ENCODE measurements around the gene PQBP1. TPM values are rescaled to one million over a fixed set of nuclear protein-coding genes. Genes with fewer than 3 reads are reported as not detected.

The PQBP1 gene
- total and polyA plus RNA-seq, 2 donors (not counting 3 experiments of a cell fraction or from before 2014, with no cell fraction given) = 86.3 to 86.8 TPM

DNA sequence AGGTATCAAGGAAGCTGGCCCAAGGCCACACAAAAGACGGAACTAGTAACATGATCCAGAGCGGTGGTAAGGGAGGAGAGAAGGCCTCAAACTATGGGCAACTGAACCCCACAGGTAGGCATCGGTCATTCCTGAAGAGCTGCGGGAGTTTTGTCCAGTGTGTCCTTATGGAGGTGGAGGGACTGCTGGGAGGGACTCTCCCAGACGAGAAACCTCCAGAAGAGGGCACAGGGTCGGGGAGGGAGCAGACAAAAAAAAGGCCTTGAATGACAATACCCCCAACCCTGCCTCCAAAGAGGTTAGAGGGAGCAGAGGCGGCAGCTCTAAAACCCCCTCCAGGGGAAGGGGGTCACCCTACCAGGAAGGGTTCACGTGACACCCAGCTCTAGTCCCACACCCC lies 6.5 kb downstream of the PQBP1 start:
- no peaks in the 10 kb centered on the region for H3K4me1 ChIP-seq (ENCODE audit: control insufficient read depth, extremely low read depth, insufficient read depth, low read length)
- H2AFZ ChIP-seq (ENCODE audit: low read depth, low read length) = no peak overlapping the region
- no peaks in the 10 kb centered on the region for H3K9me3 ChIP-seq (replicated peaks; ENCODE audit: control insufficient read depth, insufficient read depth, low read length)
- H3K27me3 ChIP-seq (ENCODE audit: control insufficient read depth in 2 of 2, insufficient read depth in 2 of 2, low read length in 2 of 2) = no peaks in the 10 kb centered on the region
- dilution Hi-C loops (cut with MboI; ENCODE audit: extremely low pct_ligation_motif_present, low sequenced_read_pairs) = no loop called here
- no peaks in the 10 kb centered on the region for H4K20me1 ChIP-seq (replicated peaks; ENCODE audit: control insufficient read depth, extremely low read depth, insufficient read depth, low read length)
- H3K36me3 ChIP-seq (ENCODE audit: control insufficient read depth in 2 of 2, extremely low read depth in 1 of 2, insufficient read depth in 2 of 2, low read length in 2 of 2) = peaks cover 0 to 10% of the 10 kb centered on the region in 2 experiments
- DNase-seq (ENCODE audit: low read depth, low spot score) = no peak
- CTCF ChIA-PET = no interaction called here
- peak; percentile 28 for FAIRE-seq
- H3K79me2 ChIP-seq (ENCODE audit: control insufficient read depth, insufficient read depth, low read length) = peaks cover 6% of the 10 kb centered on the region
- H3K27ac ChIP-seq (ENCODE audit: insufficient read depth, low read depth, low read length) = no peak overlapping the region
- POLR2A ChIA-PET = no interaction called here
- no peak for TF ChIP-seq POLR2AphosphoS5 (IDR thresholded peaks at IDR 0.05; ENCODE audit: insufficient read depth, low read depth, low read length)
- TF ChIP-seq MYC (IDR thresholded peaks at IDR 0.05; ENCODE audit: low read depth, low read length) = no peak
- no peak for TF ChIP-seq FOS (IDR thresholded peaks at IDR 0.05; ENCODE audit: borderline replicate concordance, insufficient read depth, low read length)
- no peak for TF ChIP-seq POLR2A (IDR thresholded peaks at IDR 0.05; ENCODE audit: low read depth, low read length)
- TF ChIP-seq, protein P1, sequence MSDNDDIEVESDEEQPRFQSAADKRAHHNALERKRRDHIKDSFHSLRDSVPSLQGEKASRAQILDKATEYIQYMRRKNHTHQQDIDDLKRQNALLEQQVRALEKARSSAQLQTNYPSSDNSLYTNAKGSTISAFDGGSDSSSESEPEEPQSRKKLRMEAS (IDR thresholded peaks at IDR 0.05; ENCODE audit: insufficient read depth, insufficient read length) = no peak
- no peak for TF ChIP-seq EZH2 (IDR thresholded peaks at IDR 0.05; ENCODE audit: borderline replicate concordance, low read depth, low read length, severe bottlenecking)
- TF ChIP-seq, protein P2, sequence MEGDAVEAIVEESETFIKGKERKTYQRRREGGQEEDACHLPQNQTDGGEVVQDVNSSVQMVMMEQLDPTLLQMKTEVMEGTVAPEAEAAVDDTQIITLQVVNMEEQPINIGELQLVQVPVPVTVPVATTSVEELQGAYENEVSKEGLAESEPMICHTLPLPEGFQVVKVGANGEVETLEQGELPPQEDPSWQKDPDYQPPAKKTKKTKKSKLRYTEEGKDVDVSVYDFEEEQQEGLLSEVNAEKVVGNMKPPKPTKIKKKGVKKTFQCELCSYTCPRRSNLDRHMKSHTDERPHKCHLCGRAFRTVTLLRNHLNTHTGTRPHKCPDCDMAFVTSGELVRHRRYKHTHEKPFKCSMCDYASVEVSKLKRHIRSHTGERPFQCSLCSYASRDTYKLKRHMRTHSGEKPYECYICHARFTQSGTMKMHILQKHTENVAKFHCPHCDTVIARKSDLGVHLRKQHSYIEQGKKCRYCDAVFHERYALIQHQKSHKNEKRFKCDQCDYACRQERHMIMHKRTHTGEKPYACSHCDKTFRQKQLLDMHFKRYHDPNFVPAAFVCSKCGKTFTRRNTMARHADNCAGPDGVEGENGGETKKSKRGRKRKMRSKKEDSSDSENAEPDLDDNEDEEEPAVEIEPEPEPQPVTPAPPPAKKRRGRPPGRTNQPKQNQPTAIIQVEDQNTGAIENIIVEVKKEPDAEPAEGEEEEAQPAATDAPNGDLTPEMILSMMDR (IDR thresholded peaks at IDR 0.05; ENCODE audit: extremely low read depth in 1 of 2, insufficient read depth in 1 of 2, low read depth in 1 of 2, low read length in 2 of 2) = no peak
- no peak for TF ChIP-seq GATA2 (IDR thresholded peaks at IDR 0.05; ENCODE audit: insufficient read depth, insufficient read length, low read depth, low read length)
- TF ChIP-seq JUN (IDR thresholded peaks at IDR 0.05; ENCODE audit: borderline replicate concordance, insufficient read depth, insufficient read length, low read depth) = no peak
- no peak overlapping the region for H3K4me2 ChIP-seq (ENCODE audit: insufficient read depth, low read length)
- H3K9ac ChIP-seq (replicated peaks; ENCODE audit: extremely low read depth, insufficient read depth, low read length) = no peak overlapping the region
- H3K9me1 ChIP-seq (replicated peaks; ENCODE audit: control insufficient read depth, extremely low read depth, insufficient read depth, low read length) = no peaks in the 10 kb centered on the region
- no peak overlapping the region for H3K4me3 ChIP-seq (replicated peaks in 1 of 3; ENCODE audit: insufficient read depth in 1 of 3, low read depth in 1 of 3, low read length in 3 of 3)
- intact Hi-C loops (cut with micrococcal nuclease) = no loop called here
- BruUV-seq (replicated peaks) = no TSS peak

Measured in endothelial cell of umbilical vein (primary cell).